H9 (cell line): ENCODE data around the gene UTF1. TPM values are rescaled to one million over a fixed set of nuclear protein-coding genes. Genes with fewer than 3 reads are reported as not detected.

ENCODE experiments used
- DNase-seq: peaks from one replicate; pipeline ENCODE4 v3.0.0-alpha.2; 2017
- H2AFZ ChIP-seq: one replicate; pipeline ENCODE4 v1.6.1; 2013; ENCODE audit warnings: mild to moderate bottlenecking, low read length, control low read depth, moderate library complexity
- H2AK5ac ChIP-seq: 2 replicates; pipeline ENCODE4 v1.6.1; 2013; ENCODE audit warnings: low read length, control low read depth, mixed read lengths; ENCODE audit not compliant: insufficient read length
- H2BK120ac ChIP-seq: one replicate; pipeline ENCODE4 v1.6.1; 2013; ENCODE audit warnings: low read depth, mild to moderate bottlenecking, low read length, control low read depth, inconsistent platforms; ENCODE audit not compliant: poor library complexity, severe bottlenecking
- H2BK12ac ChIP-seq: 2 replicates; pipeline ENCODE4 v1.6.1; 2013; ENCODE audit warnings: low read length, control low read depth, mixed read lengths, low read depth; ENCODE audit not compliant: insufficient read length
- H2BK15ac ChIP-seq: 2 replicates; pipeline ENCODE4 v1.6.1; 2013; ENCODE audit warnings: low read depth, low read length, control low read depth
- H2BK20ac ChIP-seq: one replicate; pipeline ENCODE4 v1.6.1; 2013; ENCODE audit warnings: low read depth, mild to moderate bottlenecking, low read length, control low read depth, inconsistent platforms; ENCODE audit not compliant: poor library complexity, severe bottlenecking
- H2BK5ac ChIP-seq: 2 replicates; pipeline ENCODE4 v1.6.1; 2013; ENCODE audit warnings: low read length, control low read depth, mixed read lengths; ENCODE audit not compliant: insufficient read length
- H3K14ac ChIP-seq: 2 replicates; pipeline ENCODE4 v1.6.1; 2013; ENCODE audit warnings: low read length, control low read depth; ENCODE audit not compliant: insufficient read depth
- H3K18ac ChIP-seq: 2 replicates; pipeline ENCODE4 v1.6.1; 2013; ENCODE audit warnings: low read depth, mild to moderate bottlenecking, mixed read lengths, low read length, control low read depth; ENCODE audit not compliant: insufficient read length
- H3K23ac ChIP-seq: 2 replicates; pipeline ENCODE4 v1.6.1; 2013; ENCODE audit warnings: low read length, control low read depth, mixed read lengths, low read depth; ENCODE audit not compliant: insufficient read length
- H3K23me2 ChIP-seq: 2 replicates; pipeline ENCODE4 v1.6.1; 2013; ENCODE audit warnings: low read depth, mild to moderate bottlenecking, mixed read lengths, low read length, control low read depth; ENCODE audit not compliant: insufficient read length, poor library complexity, severe bottlenecking
- H3K27ac ChIP-seq: 2 replicates; pipeline ENCODE4 v1.5.1; 2013; ENCODE audit warnings: low read length, control low read depth, mixed read lengths, low read depth; ENCODE audit not compliant: insufficient read length
- H3K27me3 ChIP-seq: 2 replicates; pipeline ENCODE4 v1.6.1; 2013; ENCODE audit warnings: low read length, control low read depth, inconsistent platforms; ENCODE audit not compliant: insufficient read depth
- H3K4ac ChIP-seq: 2 replicates; pipeline ENCODE4 v1.6.1; 2013; ENCODE audit warnings: low read depth, mild to moderate bottlenecking, control low read depth, inconsistent platforms, low read length, moderate library complexity
- H3K4me1 ChIP-seq: 2 replicates; pipeline ENCODE4 v1.6.1; 2013; ENCODE audit warnings: low read length, control low read depth, inconsistent platforms; ENCODE audit not compliant: insufficient read depth
- H3K4me2 ChIP-seq: 2 replicates; pipeline ENCODE4 v1.6.1; 2013; ENCODE audit warnings: low read length, control low read depth, mixed read lengths; ENCODE audit not compliant: insufficient read length, insufficient read depth
- H3K56ac ChIP-seq: 2 replicates; pipeline ENCODE4 v1.6.1; 2013; ENCODE audit warnings: low read depth, mild to moderate bottlenecking, mixed read lengths, low read length, control low read depth; ENCODE audit not compliant: insufficient read length
- H3K79me1 ChIP-seq: 2 replicates; pipeline ENCODE4 v1.6.1; 2013; ENCODE audit warnings: low read depth, mild to moderate bottlenecking, moderate library complexity, low read length, control low read depth, inconsistent platforms; ENCODE audit not compliant: insufficient read depth, poor library complexity, severe bottlenecking
- H3K79me2 ChIP-seq: 2 replicates; pipeline ENCODE4 v1.6.1; 2013; ENCODE audit warnings: low read length, control low read depth, inconsistent platforms; ENCODE audit not compliant: insufficient read depth
- H3K9ac ChIP-seq: 2 replicates; pipeline ENCODE4 v1.6.1; 2013; ENCODE audit warnings: low read length, control low read depth, mixed read lengths; ENCODE audit not compliant: insufficient read length; ENCODE audit errors: extremely low read depth
- H3K9me3 ChIP-seq: one replicate; pipeline ENCODE4 v1.6.1; 2013; ENCODE audit warnings: low read depth, low read length, inconsistent platforms; ENCODE audit not compliant: control insufficient read depth
- H3T11ph ChIP-seq: one replicate; pipeline ENCODE4 v1.6.1; 2013; ENCODE audit warnings: mild to moderate bottlenecking, low read length, control low read depth, inconsistent platforms
- H4K20me1 ChIP-seq: one replicate; pipeline ENCODE4 v1.6.1; 2013; ENCODE audit not compliant: control insufficient read depth, insufficient read length, insufficient read depth
- H4K5ac ChIP-seq: 2 replicates; pipeline ENCODE4 v1.6.1; 2013; ENCODE audit warnings: low read depth, mild to moderate bottlenecking, mixed read lengths, low read length, control low read depth; ENCODE audit not compliant: insufficient read length
- H4K8ac ChIP-seq: replicated peaks from 2 replicates; pipeline ENCODE4 v1.6.1; 2013; ENCODE audit warnings: low read length, control low read depth, mixed read lengths, low read depth; ENCODE audit not compliant: insufficient read length
- H4K91ac ChIP-seq: 2 replicates; pipeline ENCODE4 v1.6.1; 2013; ENCODE audit warnings: low read depth, mild to moderate bottlenecking, moderate library complexity, mixed read lengths, low read length, control low read depth; ENCODE audit not compliant: insufficient read length
- H3K27ac Mint-ChIP-seq, 3 experiments: 2 replicates in 2 of 3; 3 replicates in 1 of 3; pipeline ENCODE4 v1.8.0; 2020 to 2021; ENCODE audit warnings: mixed read lengths in 3 of 3, mild to moderate bottlenecking in 1 of 3, moderate library complexity in 1 of 3
- H3K27me3 Mint-ChIP-seq: 2 replicates; pipeline ENCODE4 v1.8.0; 2021; ENCODE audit warnings: low read depth, mild to moderate bottlenecking, moderate library complexity, mixed read lengths
- H3K36me3 Mint-ChIP-seq, 3 experiments: 2 replicates in 2 of 3; 3 replicates in 1 of 3; pipeline ENCODE4 v1.8.0; 2020 to 2021; ENCODE audit warnings: low read depth in 3 of 3, mixed read lengths in 3 of 3; ENCODE audit not compliant: insufficient read depth in 1 of 3
- H3K4me1 Mint-ChIP-seq, 2 experiments: 2 replicates each; pipeline ENCODE4 v1.8.0; 2020; ENCODE audit warnings: mixed read lengths in 2 of 2
- H3K4me3 Mint-ChIP-seq, 2 experiments: 2 replicates in 1 of 2; 3 replicates in 1 of 2; pipeline ENCODE4 v1.8.0; 2020 to 2021; ENCODE audit warnings: mild to moderate bottlenecking in 2 of 2, mixed read lengths in 2 of 2, moderate library complexity in 1 of 2
- H3K9me3 Mint-ChIP-seq, 2 experiments: 2 replicates in 1 of 2; 3 replicates in 1 of 2; pipeline ENCODE4 v1.8.0; 2020; ENCODE audit warnings: mild to moderate bottlenecking in 2 of 2, mixed read lengths in 2 of 2, moderate library complexity in 1 of 2
- CTCF ChIP-seq: fragments of 200-600 bp; sonication (generic); conservative IDR thresholded peaks from 3 replicates; pipeline ENCODE4 v1.8.0; 2021; ENCODE audit warnings: antibody characterized with exemption, mild to moderate bottlenecking
- WGBS: extraction: QIAGEN DNeasy Blood & Tissue Kit; methylation state at CpG from one replicate; pipeline ENCODE4 v1.1.7; 2013; ENCODE audit warnings: missing lambda C conversion rate, low lambda C conversion rate, mixed read lengths; ENCODE audit not compliant: insufficient read length; ENCODE audit errors: extremely low coverage; 5-methylcytosine and 5-hydroxymethylcytosine counted together
- total RNA-seq: library from RNA; stranded (reverse); gene quantifications from 2 replicates; pipeline ENCODE4 v1.2.1, GENCODE V29; 2021

The UTF1 gene
- total RNA-seq, 1 experiment from 2014 or later: 31.5 TPM

- H3K9me3 Mint-ChIP-seq: peaks cover 0 to 8% of the 10 kb centered on the region in 2 experiments; a peak in 3 of 5 replicates
- Histone ChIP-seq H3K4me2 (peak overlapping the region; percentile 20), H3K23me2 (no peaks in the 10 kb centered on the region), H3K4me1 (no peaks in the 10 kb centered on the region; the same call in 1 of the 2 replicates), H4K8ac (no peak overlapping the region), H3T11ph (no peak overlapping the region), H2BK120ac (no peak overlapping the region), H3K27ac (no peak overlapping the region), H4K91ac (no peak overlapping the region), H3K14ac (no peak overlapping the region), H2AK5ac (no peak overlapping the region), H3K23ac (no peak overlapping the region), H4K20me1 (no peaks in the 10 kb centered on the region), H3K9ac (no peak overlapping the region), H3K4ac (no peak overlapping the region), H3K79me2 (no peaks in the 10 kb centered on the region), H2BK20ac (no peak overlapping the region), H2AFZ (no peak overlapping the region), H4K5ac (no peak overlapping the region), H3K18ac (no peak overlapping the region), H3K79me1 (no peaks in the 10 kb centered on the region), H3K56ac (no peak overlapping the region), H2BK12ac (no peak overlapping the region), H3K27me3 (peaks cover 6% of the 10 kb centered on the region; the same call in 1 of the 2 replicates), H2BK5ac (no peak overlapping the region), H2BK15ac (no peak overlapping the region), H3K9me3 (no peaks in the 10 kb centered on the region)
- no peak for TF ChIP-seq CTCF
- H3K4me3 Mint-ChIP-seq: peak overlapping the region; percentile 72 to 77
- H3K36me3 Mint-ChIP-seq: peaks cover 0 to 5% (median 0%) of the 10 kb centered on the region in 3 experiments; a peak in 4 of 7 replicates
- peak; percentile 62 for DNase-seq
- peaks cover 76% of the 10 kb centered on the region for H3K27me3 Mint-ChIP-seq
- no peak overlapping the region for H3K27ac Mint-ChIP-seq
- WGBS: no CpG with 5 or more reads among the region's 122 CpGs
- H3K4me1 Mint-ChIP-seq: peaks cover 29 to 30% of the 10 kb centered on the region in 2 experiments
Observed at GRCh38 chr10:133230387-133231195, 574 bp downstream of the UTF1 start.
